ENCODE measurements around the gene DCAF11.

Gene DCAF11

DNA sequence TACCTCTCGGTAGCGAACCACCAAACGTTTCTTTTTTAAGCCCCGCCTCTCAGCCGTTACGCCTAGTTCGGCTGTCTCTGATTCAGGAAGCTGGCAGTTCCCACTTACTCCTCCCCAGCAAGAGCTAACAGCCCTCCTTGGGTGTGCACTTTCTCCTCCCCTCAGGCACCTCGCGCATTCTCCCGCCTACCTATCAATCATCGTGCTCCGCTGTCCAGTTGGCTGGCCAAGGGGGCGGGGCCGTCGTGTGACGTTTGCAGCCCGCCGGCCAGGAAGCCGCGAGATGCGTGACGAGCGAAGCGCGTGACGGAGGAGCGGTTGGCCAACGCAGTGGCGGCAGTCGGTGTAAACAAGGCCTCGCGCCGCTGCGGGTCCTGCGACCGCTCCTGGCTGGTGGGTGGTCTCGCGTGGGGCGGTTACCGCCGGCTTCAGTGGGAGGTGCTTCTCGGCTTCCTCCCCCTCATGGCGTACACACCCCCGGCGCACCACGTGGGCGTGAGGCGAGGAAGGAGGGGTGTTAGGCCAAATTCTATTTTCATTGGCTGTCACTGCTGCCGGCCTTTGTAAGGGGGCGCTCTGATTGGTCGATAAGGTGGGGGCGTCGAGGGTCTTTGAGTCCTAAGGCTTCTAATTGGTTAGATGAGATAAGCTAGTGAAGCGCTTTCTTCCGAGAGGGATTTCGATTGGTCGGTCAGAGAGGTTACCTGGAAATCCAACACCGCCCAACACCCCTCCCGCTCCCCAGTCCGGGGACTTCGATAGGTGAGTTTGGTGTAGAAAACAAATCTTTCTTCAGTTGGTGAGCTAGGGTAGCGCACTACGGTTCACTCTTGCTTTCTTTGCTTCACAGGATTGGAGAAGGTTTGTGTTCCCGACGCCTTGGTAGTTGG, at the start of gene DCAF11, which contains the start of gene NRL:
DCAF11 (plus strand) TSS at position 246 of the 890 bp plus-strand sequence. CDS start 818 bp downstream, outside the sequence.
NRL (minus strand) TSS at position 418 of the 890 bp plus-strand sequence. CDS start 32,101 bp downstream, outside the sequence.
- DNase-seq, result peak; percentile 100

DNA sequence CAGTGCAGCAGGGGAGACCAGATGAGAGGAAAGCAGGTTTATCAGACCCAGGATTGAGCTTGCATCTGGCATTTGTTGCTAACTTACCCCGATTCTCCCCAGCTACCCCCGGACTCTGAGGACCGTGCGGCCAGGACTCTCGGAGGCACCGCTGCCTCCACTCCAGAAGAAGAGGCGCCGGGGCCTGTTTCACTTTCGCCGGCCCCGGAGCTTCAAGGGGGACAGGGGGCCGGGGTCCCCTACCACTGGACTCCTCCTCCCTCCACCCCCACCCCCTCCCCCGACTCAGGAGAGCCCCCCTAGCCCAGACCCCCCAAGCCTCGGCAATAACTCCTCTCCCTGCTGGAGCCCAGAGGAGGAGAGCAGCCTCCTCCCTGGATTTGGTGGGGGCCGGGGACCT, 49.7 kb upstream of the DCAF11 start:
- no peak for DNase-seq

DNA sequence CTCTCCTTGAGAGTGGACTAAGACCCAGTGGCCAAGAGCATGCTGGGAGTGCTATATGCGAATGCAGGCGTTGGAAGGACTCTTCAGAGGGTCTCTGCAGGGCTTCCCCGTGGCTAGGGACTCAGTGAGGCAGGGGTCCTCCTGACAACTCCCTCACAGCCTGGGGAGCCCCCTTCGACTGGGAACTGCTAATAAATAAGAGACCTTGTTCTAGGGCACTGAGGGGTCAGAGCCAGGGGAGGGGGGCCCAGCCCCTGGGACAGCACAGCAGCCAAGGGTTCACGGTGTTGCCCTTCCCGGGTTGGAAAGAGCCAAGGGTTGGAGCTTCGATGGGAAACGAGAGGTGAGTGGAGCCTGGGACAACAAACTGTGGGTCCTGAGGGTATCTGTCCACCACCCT, 49.2 kb upstream of the DCAF11 start:
- no peak for DNase-seq

DNA sequence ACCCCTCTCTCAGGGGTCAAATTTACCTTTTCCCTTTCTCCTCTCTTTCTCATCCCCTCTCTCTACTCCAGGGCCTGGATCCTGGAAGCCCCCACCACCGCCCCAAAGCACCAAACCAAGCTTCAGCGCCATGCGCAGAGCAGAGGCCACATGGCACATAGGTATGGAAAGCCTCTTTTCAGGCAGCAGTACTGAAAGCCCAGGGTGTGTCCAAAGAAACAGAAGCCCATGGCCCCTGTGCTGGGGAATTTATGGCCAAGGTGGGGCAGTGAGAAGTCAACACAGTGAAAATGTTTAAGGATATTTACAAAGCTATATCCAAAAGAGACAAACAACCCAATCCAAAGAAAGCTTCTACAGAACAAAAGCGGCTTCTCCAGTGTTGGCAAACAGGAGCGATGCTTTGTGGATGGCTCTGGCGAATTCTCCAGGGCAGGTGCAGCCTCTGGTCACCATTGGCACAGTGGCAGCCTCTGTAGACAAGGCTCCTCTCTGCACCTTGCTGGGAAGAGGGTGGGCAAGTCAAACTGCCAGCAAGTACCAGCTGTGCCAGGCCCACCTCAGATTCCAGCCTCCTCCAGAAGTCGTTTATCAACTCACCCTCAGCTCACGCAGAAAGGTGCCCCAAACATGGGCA, 48.0 kb upstream of the DCAF11 start:
- DNase-seq, result no peak

DNA sequence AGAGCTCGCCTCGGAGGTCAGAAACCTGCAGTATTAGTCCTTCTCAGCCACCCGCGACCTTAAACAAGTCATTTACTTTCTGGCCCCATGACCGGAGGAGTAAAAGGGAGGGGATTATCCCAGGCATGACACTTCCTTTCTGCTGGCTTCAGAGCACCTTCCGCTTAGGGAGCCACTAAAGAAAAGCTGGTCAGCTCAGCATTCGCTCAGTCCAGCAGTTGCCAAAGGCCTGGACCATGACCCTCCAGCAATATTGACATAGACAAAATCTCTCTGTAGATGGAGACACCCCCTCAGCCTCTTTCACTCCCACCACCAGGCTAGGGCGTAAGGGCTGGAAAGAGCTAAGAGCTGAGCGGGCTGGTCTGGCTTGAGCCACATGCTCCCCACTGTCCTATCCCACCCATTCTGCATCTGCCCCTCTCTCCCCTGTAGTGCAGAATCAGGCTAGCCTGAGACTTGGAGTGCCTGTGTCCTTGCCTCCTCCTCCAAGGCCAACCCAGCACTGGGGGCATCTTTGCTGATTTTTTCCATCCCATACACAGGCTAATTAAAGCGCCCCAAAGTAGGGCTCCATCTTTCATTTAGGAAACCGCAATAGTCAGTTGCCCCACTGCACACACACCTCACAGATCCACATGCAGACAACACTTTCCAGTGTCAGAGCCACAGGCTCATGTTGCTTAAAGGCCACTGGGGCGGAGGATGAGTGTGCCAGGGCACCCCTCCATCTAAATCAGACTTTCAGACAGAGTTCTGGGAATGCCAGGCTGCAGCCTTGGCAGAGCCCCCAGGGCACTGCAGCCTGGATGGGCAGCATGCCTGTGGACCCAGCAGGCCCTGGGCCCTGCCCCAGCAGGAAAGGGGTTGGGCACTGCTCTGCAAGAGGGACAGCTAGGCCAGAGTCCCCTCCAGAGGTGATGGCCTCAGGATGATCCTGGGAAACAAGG, 47.2 kb upstream of the DCAF11 start:
- no peak for DNase-seq

DNA sequence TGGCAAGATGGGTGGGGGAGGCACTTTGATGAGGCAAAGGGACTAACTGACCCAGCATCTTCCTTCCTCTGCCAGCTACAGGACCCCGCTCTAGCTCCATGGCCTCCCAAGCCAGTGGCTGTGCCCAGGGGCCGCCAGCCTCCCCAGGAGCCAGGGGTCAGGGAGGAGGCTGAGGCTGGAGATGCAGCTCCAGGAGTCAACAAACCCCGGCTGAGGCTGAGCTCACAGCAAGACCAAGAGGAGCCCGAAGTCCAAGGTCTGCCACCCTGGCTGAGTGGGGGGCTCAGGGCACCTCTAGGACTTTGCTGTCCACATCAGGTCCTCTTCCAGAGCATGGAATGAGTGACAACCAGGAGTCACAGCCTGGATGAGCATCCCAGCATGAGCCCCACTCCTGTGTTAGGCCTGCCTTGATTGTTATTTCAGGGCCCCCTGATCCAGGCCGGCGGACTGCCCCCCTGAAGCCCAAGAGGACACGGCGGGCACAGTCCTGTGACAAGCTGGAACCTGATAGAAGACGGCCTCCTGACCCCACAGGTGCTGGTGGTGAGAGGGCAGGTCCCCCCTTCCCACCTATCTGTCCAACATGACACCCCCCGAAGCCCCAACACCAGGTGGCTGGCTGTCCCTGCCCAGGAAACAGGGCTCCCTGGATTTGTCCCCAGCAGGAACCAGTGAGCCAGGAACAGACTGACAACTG, 45.7 kb upstream of the DCAF11 start:
- DNase-seq, result no peak

DNA sequence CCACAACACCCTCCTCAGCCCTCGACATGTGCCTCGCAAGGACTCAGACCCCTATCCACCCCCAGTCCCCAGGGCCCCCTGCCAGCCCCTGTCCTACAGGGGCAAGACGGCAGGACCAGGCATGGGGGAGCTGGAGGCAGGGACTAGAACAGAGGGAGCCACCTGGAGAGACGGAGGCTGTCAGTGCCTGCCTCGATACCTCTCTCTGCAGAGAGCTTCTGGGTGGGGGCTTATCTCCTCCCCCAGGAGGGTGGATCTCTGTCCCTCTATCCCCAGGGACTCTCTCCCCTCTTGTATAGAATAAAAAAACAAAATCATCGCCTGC, 45.2 kb upstream of the DCAF11 start:
- no peak for DNase-seq

DNA sequence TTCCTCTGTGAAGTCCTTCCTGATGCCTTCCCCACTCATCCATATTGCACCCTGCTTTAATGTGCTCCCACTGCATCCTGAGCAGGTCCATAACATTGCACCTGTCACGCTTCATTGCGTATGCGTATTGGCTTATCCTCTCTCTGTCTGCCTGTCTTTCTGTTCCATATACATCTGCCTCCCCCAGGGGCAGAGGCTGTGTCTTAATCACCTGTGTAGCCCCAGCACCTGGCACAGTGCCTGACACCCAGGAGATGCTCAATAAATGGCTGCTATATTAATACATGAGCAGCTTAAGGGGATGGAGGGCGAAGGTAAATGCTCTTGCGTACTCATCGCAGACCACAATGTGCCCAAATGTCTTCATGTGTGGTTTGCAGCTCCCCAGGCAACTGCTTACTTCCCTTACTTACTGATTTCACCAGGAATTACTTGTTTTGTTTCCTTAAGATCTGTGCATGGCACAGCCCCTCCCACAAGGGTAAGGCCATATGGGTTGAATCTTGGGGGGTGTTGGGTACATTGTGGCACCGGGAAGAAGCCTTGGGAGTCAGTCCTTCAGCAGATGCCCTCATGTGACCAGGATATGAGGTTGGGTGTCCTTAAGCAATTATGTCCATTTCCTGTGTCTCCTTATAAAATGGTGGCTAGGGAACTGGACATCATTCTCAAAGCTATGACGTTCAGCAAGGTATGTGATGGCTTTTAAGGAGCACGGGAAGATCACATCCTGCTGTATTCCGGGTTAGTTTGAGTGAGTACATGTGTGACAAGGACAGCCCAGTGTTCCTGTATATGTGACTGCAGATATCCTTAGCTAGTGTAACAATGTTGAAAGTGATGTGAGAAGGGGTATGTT, 44.1 kb upstream of the DCAF11 start:
- DNase-seq, result no peak

DNA sequence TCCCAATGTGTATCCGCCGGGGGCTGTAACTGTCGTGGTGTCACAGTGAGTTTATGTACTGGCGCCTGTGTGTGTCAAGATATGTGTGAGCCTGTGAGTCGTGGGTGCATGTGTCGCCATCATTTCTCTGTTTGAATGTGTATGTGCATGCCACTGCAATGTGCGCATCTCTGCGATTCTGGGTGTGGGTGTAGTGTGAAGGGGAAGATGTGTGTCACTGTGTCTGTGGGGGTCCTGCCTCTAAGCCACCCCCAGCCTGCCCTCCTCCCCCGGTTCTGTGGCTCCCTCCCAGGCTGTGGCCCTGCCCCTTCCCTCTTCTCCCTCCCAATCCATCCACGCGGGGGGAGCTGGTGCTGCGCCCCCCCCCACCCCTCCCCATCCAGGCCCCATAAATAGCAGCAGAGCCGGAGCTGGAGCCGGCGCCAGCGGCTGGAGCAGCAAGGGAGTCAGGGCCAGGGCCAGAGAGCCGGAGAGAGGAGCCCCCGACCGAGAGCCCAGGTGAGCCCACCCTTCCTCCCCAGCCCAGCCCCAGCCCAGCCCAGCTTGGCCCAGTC, 43.4 kb upstream of the DCAF11 start, which contains the start of gene CPNE6:
CPNE6 (plus strand) TSS at position 419 of the 554 bp plus-strand sequence. CDS start 1,375 bp downstream, outside the sequence.
- DNase-seq, result no peak

DNA sequence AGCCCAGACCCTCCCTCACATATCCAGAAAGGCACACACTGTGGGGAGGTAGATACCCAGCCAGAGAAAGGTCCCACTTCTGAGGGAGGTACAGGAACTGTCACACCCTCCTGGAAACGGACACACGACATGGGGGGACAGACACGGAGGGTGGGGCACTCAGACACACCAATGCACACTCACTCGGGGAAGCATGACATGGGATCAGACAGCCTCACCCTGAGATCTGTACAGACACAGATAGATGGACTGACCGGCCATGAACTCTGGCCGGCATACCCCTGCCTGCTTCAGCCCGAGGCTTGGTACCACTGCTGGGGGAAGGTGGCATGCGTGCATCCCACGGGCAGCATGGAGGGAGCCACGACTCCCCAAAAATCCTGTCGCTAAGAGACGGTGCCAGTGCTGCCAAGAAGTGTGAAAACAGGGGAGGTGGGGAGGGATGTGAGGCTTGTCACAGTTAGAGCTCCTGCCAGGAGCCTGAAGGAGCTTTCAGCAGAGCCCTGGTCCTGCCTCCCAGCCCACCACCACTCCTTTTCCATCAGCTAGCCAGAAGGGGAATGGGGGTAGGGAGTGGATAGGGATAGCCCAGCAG, 42.6 kb upstream of the DCAF11 start:
- DNase-seq, result no peak

DNA sequence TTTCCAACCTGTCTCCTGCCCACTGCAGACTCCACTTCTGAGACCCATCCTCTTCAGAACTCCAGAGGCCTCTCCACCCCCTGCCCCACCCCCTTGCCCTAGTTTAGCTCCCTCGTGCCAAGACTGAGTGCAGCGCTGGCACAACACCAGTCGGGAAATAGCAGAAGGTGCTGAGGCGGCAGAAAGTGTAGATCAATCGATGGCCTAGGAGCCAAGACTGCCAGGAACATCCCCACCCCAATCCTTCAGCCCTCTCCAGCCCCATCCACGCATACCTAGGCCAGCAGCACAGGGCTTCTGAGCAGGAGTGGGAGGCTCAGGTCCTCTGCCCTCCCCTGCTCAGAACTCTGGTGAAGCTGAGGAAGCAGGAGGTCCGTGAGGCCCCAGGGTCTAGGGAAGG, 42.1 kb upstream of the DCAF11 start:
- DNase-seq, result peak; percentile 64

DNA sequence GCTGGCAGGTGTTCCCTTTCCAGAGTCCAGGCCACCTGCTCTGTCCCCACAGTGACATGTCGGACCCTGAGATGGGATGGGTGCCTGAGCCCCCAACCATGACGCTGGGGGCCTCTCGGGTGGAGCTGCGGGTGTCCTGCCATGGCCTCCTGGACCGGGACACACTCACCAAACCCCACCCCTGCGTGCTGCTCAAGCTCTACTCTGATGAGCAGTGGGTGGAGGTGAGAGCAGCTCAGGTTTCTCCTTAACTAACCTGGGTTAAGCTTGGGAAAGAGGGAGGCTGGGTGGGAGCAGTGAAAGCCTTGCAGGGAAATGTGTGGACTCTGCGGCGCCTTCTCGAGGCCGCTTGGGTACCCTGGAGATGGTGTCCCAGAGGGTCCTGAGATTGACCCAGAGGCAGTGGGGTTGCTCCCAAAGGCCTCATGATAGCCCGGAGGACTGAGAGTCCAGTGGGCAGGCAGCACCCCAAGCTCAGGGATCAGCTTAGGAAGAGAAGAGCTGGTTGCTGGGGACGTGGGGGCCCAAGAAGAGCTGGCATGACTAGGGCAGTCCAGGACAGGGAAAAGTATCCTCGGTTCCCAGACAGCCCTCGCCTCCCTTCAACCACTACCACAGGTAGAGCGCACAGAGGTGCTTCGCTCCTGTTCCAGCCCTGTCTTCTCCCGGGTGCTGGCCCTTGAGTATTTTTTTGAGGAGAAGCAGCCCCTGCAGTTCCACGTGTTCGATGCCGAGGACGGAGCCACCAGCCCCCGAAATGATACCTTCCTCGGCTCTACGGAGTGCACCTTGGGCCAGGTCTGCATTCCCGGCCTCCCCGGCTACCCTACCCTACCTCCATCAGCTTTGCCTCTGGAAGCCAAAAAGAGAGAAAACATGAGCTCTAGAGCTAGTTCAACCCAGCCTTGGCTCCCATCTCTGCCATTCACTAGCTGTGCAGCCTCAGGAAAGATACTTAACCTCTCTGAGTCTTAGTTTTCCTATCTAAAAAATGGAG, 41.4 kb upstream of the DCAF11 start:
- no peak for DNase-seq

DNA sequence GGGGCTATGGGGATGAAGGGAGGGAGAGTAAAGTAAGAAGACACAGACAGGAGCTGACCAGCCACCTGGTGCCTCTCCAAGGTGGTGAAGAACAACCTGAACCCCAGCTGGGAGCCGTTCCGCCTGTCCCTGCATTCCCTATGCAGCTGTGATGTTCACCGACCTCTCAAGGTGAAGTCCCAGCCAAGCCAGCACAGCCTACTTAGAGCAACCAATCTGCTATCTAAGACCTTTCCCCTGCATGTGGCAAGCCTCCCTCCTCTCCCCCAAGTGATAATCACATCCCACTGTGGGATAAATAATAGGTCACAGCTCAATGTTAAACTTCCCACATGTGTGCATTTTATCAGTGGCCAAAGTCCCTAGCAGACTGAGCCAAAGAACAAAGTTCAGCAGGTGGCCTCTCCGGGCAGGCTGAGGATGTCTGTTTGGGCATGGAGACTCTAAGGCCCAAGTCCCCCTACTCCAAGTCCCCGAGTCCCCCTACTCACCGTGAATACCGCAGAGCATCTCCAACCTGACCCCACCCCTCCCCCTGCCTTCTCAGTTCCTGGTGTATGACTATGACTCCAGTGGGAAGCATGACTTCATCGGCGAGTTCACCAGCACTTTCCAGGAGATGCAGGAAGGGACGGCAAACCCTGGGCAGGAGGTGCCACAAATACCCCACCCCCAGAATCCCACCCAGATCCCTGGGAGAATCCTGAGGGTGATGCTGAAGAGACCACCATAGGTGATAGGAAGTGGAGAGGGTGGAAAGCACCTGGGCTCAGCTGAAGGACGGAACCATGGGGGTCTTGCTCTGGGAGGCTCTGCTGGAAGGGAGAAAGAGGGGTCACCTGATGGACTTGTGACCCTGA, 39.7 kb upstream of the DCAF11 start:
- DNase-seq, result no peak

DNA sequence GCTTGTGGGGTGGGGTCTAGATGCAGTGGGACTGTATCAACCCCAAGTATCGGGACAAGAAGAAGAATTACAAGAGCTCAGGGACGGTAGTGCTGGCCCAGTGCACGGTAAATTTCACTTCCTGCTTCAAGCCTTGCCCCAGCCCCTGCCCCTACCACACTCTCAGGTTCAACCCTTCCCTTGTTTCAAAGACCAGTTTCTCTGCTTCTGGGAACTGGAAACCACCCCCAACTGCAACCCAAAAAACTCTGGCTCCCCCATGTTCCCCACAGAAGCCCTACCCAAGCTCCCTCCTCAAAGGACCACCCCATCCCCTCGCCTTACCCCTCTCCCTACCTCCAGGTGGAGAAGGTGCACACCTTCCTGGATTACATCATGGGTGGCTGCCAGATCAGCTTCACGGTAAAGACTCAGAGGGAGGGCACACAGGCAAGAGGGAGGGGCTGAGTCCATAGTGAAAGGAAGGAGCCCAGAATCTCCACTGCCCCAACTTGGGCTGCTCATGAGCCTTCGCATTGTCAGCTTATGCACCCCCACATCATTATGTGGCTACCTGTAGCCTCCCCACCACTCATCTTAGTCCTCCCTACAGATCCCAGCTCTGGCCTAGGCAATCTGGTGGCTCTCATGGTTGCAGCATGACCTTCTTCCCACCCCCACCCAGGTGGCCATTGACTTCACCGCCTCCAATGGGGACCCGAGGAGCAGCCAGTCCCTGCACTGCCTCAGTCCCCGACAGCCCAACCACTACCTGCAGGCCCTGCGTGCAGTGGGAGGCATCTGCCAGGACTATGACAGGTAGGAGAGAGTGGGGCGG, 38.9 kb upstream of the DCAF11 start:
- DNase-seq, result no peak

DNA sequence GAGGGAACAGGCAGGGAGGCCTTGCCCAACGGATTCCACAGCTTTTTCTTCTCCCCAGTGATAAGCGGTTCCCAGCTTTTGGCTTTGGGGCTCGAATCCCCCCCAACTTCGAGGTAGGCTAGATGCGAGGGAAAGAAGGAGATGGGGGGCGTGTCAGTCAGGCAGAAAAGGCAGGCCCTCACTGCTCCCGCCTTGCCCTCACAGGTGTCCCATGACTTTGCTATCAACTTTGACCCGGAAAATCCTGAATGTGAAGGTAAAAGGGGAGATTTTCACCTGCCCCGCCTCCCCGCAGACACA, 38.3 kb upstream of the DCAF11 start:
- DNase-seq, result no peak

DNA sequence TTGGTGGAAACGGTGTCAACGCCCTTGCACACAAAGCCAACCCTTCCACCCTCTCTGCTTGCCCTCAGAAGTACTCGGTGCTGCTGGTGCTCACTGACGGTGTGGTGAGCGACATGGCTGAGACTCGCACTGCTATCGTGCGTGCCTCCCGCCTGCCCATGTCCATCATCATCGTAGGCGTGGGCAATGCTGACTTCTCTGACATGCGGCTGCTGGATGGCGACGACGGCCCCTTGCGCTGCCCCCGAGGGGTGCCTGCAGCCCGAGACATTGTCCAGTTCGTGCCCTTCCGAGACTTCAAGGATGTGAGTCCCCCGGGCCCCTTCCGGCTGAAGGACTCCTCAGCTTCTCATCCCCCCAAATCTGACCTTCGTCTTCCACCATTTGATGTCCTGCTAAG, 37.5 kb upstream of the DCAF11 start:
- no peak for DNase-seq

DNA sequence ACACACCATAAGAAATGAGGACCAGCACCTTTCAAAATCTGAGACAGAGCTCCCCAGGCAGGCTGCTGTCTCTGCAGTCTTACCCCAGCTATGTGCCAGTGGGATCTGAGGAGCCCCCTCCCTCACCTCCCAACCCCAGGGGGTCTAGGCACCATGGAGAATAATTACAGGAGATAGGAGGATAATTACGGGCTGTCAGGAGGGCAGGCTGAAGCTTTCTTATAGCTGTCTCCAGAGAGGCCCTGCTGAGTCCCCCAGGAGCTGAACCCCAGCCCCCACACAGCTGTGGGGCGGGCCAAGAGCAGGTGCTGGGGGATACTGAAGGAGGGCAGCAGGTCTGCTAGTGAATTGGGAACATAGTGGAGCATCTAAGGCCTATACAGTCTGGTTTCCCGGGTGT, 36.4 kb upstream of the DCAF11 start:
- peak; percentile 11 for DNase-seq
